A549 (cell line): Measurements from ENCODE around the gene GPI. TPM values are rescaled to one million over a fixed set of nuclear protein-coding genes. Genes with fewer than 3 reads are reported as not detected.

Experiments
- ATAC-seq, 2 experiments: fragments of 200-7000 bp in 1 of 2; fragments of >200 bp in 1 of 2; cut with Nextera tagmentation in 1 of 2; cut with Tn5 transposase in 1 of 2; 3 replicates each; pipeline versions ENCODE4 v1.8.0 to v1.9.1; 2018 to 2020; ENCODE audit warnings: mild to moderate bottlenecking in 1 of 2, moderate library complexity in 1 of 2
- CTCF ChIA-PET: fragments of 300-600 bp; sonication (Branson Sonifier 250); formaldehyde crosslinking; extraction: SDS; loops from one replicate; lab custom pipeline; 2021; ENCODE audit warnings: antibody characterized with exemption, inconsistent platforms; lab: Yijun Ruan, JAX
- POLR2A ChIA-PET: fragments of 350-600 bp; formaldehyde crosslinking; extraction: SDS; loops from one replicate; lab custom pipeline; 2021; ENCODE audit warnings: antibody characterized with exemption, inconsistent platforms; lab: Yijun Ruan, JAX
- DNase-seq, 2 experiments: peaks; one replicate each; pipeline versions ENCODE4 v3.0.0 to v3.0.0-alpha.2; 2011 to 2016; ENCODE audit warnings: low read depth in 1 of 2, low spot score in 1 of 2
- FAIRE-seq: peaks from 2 replicates; lab custom pipeline; 2011; peaks lifted over from hg19 to GRCh38; lab: Jason Lieb, UNC
- H3K27ac ChIP-seq, 2 experiments: fragments of >200 bp; sonication (Bioruptor Twin); formaldehyde crosslinking; 3 replicates each; pipeline ENCODE4 v1.5.1; 2016 to 2017
- H3K4me1 ChIP-seq: fragments of >200 bp; sonication (Bioruptor Twin); formaldehyde crosslinking; 3 replicates; pipeline ENCODE4 v1.6.1; 2016
- H3K4me2 ChIP-seq: fragments of >200 bp; sonication (Bioruptor Twin); formaldehyde crosslinking; 3 replicates; pipeline ENCODE4 v1.6.1; 2016
- H3K4me3 ChIP-seq: fragments of >200 bp; sonication (Bioruptor Twin); formaldehyde crosslinking; 3 replicates; pipeline ENCODE4 v1.5.1; 2016
- H3K9me3 ChIP-seq: fragments of >200 bp; sonication (Bioruptor Twin); formaldehyde crosslinking; 3 replicates; pipeline ENCODE4 v1.6.1; 2016
- ATOH8 ChIP-seq: fragments of 250-450 bp; sonication (Bioruptor Pico); IDR thresholded peaks from 2 replicates; pipeline ENCODE4 v1.5.0; 2020; ENCODE audit warnings: low read depth, mild to moderate bottlenecking, moderate library complexity
- CBX2 ChIP-seq: fragments of 200-600 bp; sonication (generic); IDR thresholded peaks from 2 replicates; pipeline ENCODE4 v1.6.1; 2016; ENCODE audit warnings: low read depth, mild to moderate bottlenecking, borderline replicate concordance
- CHD4 ChIP-seq: fragments of 200-600 bp; sonication (generic); IDR thresholded peaks from 2 replicates; pipeline ENCODE4 v1.6.1; 2016; ENCODE audit warnings: antibody characterized with exemption, mild to moderate bottlenecking, borderline replicate concordance
- E2F6 ChIP-seq: IDR thresholded peaks from 2 replicates; pipeline ENCODE4 v1.6.1; 2012; ENCODE audit warnings: low read depth, borderline replicate concordance
- EHMT2 ChIP-seq: fragments of 200-600 bp; sonication (generic); IDR thresholded peaks from 2 replicates; pipeline ENCODE4 v1.6.1; 2016; ENCODE audit warnings: antibody characterized with exemption, low read depth, mild to moderate bottlenecking, moderate library complexity
- FOSL2 ChIP-seq, 2 experiments: fragments of 450-650 bp in 1 of 2; fragments of >200 bp in 1 of 2; sonication (Bioruptor Twin) in 1 of 2; formaldehyde crosslinking; IDR thresholded peaks; 2 replicates each; pipeline versions ENCODE4 v1.5.0 to v1.6.1; 2016 to 2020; ENCODE audit warnings: mild to moderate bottlenecking in 1 of 2, moderate library complexity in 1 of 2
- GATA3 ChIP-seq: IDR thresholded peaks from 2 replicates; pipeline ENCODE4 v1.6.1; 2012; ENCODE audit warnings: borderline replicate concordance
- HDAC2 ChIP-seq: fragments of 200-600 bp; sonication (generic); IDR thresholded peaks from 2 replicates; pipeline ENCODE4 v1.6.1; 2016
- HEYL ChIP-seq: fragments of 250-450 bp; sonication (Bioruptor Pico); IDR thresholded peaks from 2 replicates; pipeline ENCODE4 v1.8.0; 2021; ENCODE audit warnings: mild to moderate bottlenecking, moderate library complexity
- HOXA7 ChIP-seq: fragments of 250-450 bp; sonication (Bioruptor Pico); IDR thresholded peaks from 2 replicates; pipeline ENCODE4 v1.5.0; 2020; ENCODE audit warnings: mild to moderate bottlenecking, moderate library complexity
- HOXB13 ChIP-seq: fragments of 250-450 bp; sonication (Bioruptor Pico); IDR thresholded peaks from 2 replicates; pipeline ENCODE4 v1.5.0; 2020; ENCODE audit warnings: low read depth, mild to moderate bottlenecking, moderate library complexity
- JUNB ChIP-seq: fragments of >200 bp; sonication (Bioruptor Twin); formaldehyde crosslinking; IDR thresholded peaks from 2 replicates; pipeline ENCODE4 v1.6.1; 2016
- KDM1A ChIP-seq: fragments of 200-600 bp; sonication (generic); IDR thresholded peaks from 2 replicates; pipeline ENCODE4 v1.6.1; 2016; ENCODE audit warnings: low read depth, mild to moderate bottlenecking
- MAZ ChIP-seq: fragments of 150-350 bp; IDR thresholded peaks from 2 replicates; pipeline ENCODE4 v1.6.1; 2014; ENCODE audit warnings: antibody characterized with exemption, low read depth, low read length, borderline replicate concordance
- MYC ChIP-seq: IDR thresholded peaks from 2 replicates; pipeline ENCODE4 v1.6.1; 2012; ENCODE audit warnings: mild to moderate bottlenecking, inconsistent platforms, low read length, improper control_type of control experiment, borderline replicate concordance
- NFE2L2 ChIP-seq: fragments of 150-350 bp; conservative IDR thresholded peaks from 2 replicates; pipeline ENCODE4 v1.6.1; 2014; ENCODE audit warnings: low read length
- NPAS2 ChIP-seq: fragments of 250-450 bp; sonication (Bioruptor Pico); IDR thresholded peaks from 2 replicates; pipeline ENCODE4 v1.8.0; 2022; ENCODE audit warnings: mild to moderate bottlenecking, moderate library complexity, borderline replicate concordance
- PHF8 ChIP-seq: fragments of 200-600 bp; sonication (generic); IDR thresholded peaks from 2 replicates; pipeline ENCODE4 v1.6.1; 2016; ENCODE audit warnings: low read depth, mild to moderate bottlenecking, antibody characterized with exemption, moderate library complexity, borderline replicate concordance
- POLR2A ChIP-seq: IDR thresholded peaks from 2 replicates; pipeline ENCODE4 v1.6.1; 2012; ENCODE audit warnings: mild to moderate bottlenecking, low read length
- RAD21 ChIP-seq, 2 experiments: fragments of >200 bp in 1 of 2; sonication (Bioruptor Twin) in 1 of 2; formaldehyde crosslinking in 1 of 2; IDR thresholded peaks in 1 of 2; conservative IDR thresholded peaks in 1 of 2; 2 replicates in 1 of 2; 3 replicates in 1 of 2; pipeline ENCODE4 v1.6.1; 2012 to 2018; ENCODE audit warnings: inconsistent platforms in 1 of 2
- RARB ChIP-seq: fragments of 250-450 bp; sonication (Bioruptor Pico); IDR thresholded peaks from 2 replicates; pipeline ENCODE4 v1.8.0; 2021; ENCODE audit warnings: mild to moderate bottlenecking, moderate library complexity
- SMC3 ChIP-seq: fragments of >200 bp; sonication (Bioruptor Twin); formaldehyde crosslinking; IDR thresholded peaks from 3 replicates; pipeline ENCODE4 v1.6.1; 2018; ENCODE audit warnings: inconsistent platforms
- TFCP2L1 ChIP-seq: fragments of 250-450 bp; sonication (Bioruptor Pico); IDR thresholded peaks from 2 replicates; pipeline ENCODE4 v1.5.0; 2021; ENCODE audit warnings: mild to moderate bottlenecking
- TP53 ChIP-seq: fragments of 250-450 bp; sonication (Bioruptor Pico); IDR thresholded peaks from 2 replicates; pipeline ENCODE4 v1.5.0; 2021; ENCODE audit warnings: mild to moderate bottlenecking, moderate library complexity
- ZC3H11A ChIP-seq: fragments of 450-650 bp; IDR thresholded peaks from 2 replicates; pipeline ENCODE4 v1.6.1; 2014; ENCODE audit warnings: antibody characterized with exemption, mild to moderate bottlenecking
- WGBS: methylation state at CpG from one replicate; pipeline ENCODE4 v1.1.6; 2017; ENCODE audit errors: missing lambda C conversion rate; 5-methylcytosine and 5-hydroxymethylcytosine counted together
- polyA plus RNA-seq, 4 experiments: library from polyadenylated mRNA; depleted of rRNA in 3 of 4; stranded (reverse); fragments of >200 nt; fragmentation: RNase III in 1 of 4; extraction: RNeasy Plus Mini Kit Qiagen cat#74134 plus additional on column Dnase treatment in 1 of 4; gene quantifications; 2 replicates in 3 of 4; 3 replicates in 1 of 4; pipeline ENCODE4 v1.2.3, GENCODE V29; 2011 to 2017
- TF ChIP-seq, protein P1 (sequence below): fragments of >200 bp; sonication (Bioruptor Twin); formaldehyde crosslinking; IDR thresholded peaks from 3 replicates; pipeline ENCODE4 v1.6.1; 2016
- TF ChIP-seq, protein P2 (sequence below): fragments of 250-450 bp; sonication (Bioruptor Pico); IDR thresholded peaks from 2 replicates; pipeline ENCODE4 v1.5.0; 2021; ENCODE audit warnings: mild to moderate bottlenecking, moderate library complexity, borderline replicate concordance
- TF ChIP-seq, protein P3 (sequence below): IDR thresholded peaks from 2 replicates; pipeline ENCODE4 v1.6.1; 2012
- TF ChIP-seq, protein P4 (sequence below): fragments of 450-650 bp; IDR thresholded peaks from 2 replicates; pipeline ENCODE4 v1.6.1; 2014; ENCODE audit warnings: antibody characterized with exemption

GPI gene
- polyA plus RNA-seq, 2 of the 4 experiments (the other 2 are of a cell fraction) = 548 to 565 TPM

DNA sequence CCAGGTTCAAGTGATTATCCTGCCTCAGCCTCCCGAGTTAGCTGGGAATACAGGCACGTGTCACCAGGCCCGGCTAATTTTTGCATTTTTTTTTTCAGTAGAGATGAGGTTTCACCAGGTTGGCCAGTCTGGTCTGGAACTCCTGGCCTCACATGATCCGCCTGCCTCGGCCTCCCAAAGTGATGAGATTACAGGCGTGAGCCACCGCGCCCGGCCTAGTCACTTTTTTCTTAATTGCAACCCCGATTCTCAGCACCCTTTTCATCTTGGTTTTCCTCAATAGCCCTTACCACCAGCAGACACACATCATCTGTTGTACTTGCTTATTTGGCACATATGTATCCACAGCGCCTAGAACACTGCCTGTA lies 550 bp upstream of the GPI start:
- Histone ChIP-seq H3K4me2 (peak overlapping the region; percentile 100), H3K4me1 (peaks cover 34% of the 10 kb centered on the region), H3K4me3 (peak overlapping the region; percentile 95), H3K9me3 (no peaks in the 10 kb centered on the region), H3K27ac (peak overlapping the region; percentile 93 to 97)
- DNase-seq (no peak), FAIRE-seq (no peak), ATAC-seq (no peak)
- 78% methylated on average over 11 of the region's 11 CpGs for WGBS
- ChIA-PET CTCF (interaction anchor here (1.0 kb wide), 1 partner anchor 18 kb away, joined by 5 read pairs; no protein-coding TSS in a partner anchor), POLR2A (interaction anchor here (0.5 to 2.0 kb wide), 7 partner anchors 9 to 64 kb away, joined by 3 to 8 read pairs (median 4); partner anchors contain the start of gene UBA2)
- TF ChIP-seq ZC3H11A (peak; percentile 10; the same call in 1 of the 2 replicates), CBX2 (no peak)

DNA sequence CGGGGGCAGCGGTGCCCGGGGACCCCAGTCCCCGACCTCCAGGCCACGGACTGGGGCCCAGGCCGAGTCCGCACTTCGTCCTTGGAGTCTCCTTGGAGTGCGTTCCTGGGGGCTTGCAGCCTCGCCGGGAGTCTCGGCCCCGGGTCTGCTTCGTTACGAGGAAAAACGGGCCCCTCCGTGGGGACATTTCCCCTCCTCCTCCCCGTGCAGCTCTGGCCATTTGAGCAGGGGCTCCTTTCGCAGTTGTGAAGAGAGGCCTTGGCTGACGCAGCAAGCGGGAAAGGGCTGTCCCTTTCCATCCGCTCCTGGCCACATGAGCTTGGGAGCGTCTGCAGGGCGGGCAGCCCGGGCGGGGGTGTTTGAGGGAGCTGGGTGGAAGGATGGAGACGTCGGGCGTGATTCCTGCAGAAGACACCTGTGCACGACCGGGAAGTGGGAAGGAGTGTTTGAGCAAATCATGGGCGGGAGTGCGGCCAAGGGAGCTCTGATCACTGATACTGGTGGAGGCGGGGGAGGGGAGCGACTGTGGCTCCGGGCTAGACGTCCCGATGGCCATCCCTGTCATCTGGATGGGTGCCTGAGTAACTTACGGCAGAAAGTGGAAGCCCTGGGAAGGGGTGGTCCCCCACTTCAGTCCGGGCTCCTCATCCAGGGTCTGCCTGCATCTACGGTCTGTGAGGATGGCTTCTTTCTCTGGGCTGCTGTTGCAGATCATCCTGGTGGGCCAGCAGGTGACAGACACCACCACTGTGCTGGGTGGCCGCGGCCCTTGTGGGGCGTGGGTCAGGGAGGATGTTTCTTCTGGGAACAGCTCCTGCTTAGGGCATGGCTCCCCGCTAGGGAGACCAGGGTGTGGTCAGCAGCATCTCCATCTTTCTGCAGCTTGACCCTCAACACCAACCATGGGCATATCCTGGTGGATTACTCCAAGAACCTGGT lies 736 bp downstream of the GPI start:
- Histone ChIP-seq H3K27ac (peak overlapping the region; percentile 93 to 97), H3K4me3 (peak overlapping the region; percentile 95), H3K9me3 (no peaks in the 10 kb centered on the region), H3K4me2 (peak overlapping the region; percentile 100), H3K4me1 (peaks cover 25% of the 10 kb centered on the region)
- 4% methylated on average over 42 of the region's 45 CpGs for WGBS
- POLR2A ChIA-PET = interaction anchor here (0.5 to 2.0 kb wide), 6 partner anchors 15 to 134 kb away, joined by 3 to 8 read pairs (median 4); partner anchors contain the start of gene UBA2
- peak; percentile 46 to 57 for ATAC-seq
- CTCF ChIA-PET = interaction anchor here (0.9 to 1.3 kb wide), 4 partner anchors 15 to 19 kb away, joined by 3 to 5 read pairs (median 4); no protein-coding TSS in a partner anchor
- no peak for FAIRE-seq
- peak in 1 of 2 experiments; percentile 60 for DNase-seq
- TF ChIP-seq RARB (no peak), HOXB13 (CRISPR knock-in tag) (no peak), GATA3 (no peak), HEYL (CRISPR knock-in tag) (no peak), EHMT2 (no peak), MYC (no peak), E2F6 (peak; percentile 17; the same call in 1 of the 2 replicates), CHD4 (no peak), POLR2A (no peak), TFCP2L1 (no peak), HOXA7 (no peak), PHF8 (peak; percentile 37; the same call in 1 of the 2 replicates), NPAS2 (CRISPR knock-in tag) (no peak), JUNB (no peak), ATOH8 (CRISPR knock-in tag) (no peak), SMC3 (no peak), HDAC2 (no peak), FOSL2 (IDR thresholded peaks at IDR 0.05) (no peak), FOSL2 (CRISPR knock-in tag; IDR thresholded peaks at IDR 0.05) (no peak), RAD21 (conservative IDR thresholded peaks at IDR 0.05 in 1 of 2, IDR thresholded peaks at IDR 0.05 in 1 of 2) (no peak), KDM1A (no peak), MAZ (no peak), TP53 (CRISPR knock-in tag) (no peak), NFE2L2 (no peak)
- TF ChIP-seq, protein P1, sequence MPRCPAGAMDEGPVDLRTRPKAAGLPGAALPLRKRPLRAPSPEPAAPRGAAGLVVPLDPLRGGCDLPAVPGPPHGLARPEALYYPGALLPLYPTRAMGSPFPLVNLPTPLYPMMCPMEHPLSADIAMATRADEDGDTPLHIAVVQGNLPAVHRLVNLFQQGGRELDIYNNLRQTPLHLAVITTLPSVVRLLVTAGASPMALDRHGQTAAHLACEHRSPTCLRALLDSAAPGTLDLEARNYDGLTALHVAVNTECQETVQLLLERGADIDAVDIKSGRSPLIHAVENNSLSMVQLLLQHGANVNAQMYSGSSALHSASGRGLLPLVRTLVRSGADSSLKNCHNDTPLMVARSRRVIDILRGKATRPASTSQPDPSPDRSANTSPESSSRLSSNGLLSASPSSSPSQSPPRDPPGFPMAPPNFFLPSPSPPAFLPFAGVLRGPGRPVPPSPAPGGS = no peak
- TF ChIP-seq, protein P2, sequence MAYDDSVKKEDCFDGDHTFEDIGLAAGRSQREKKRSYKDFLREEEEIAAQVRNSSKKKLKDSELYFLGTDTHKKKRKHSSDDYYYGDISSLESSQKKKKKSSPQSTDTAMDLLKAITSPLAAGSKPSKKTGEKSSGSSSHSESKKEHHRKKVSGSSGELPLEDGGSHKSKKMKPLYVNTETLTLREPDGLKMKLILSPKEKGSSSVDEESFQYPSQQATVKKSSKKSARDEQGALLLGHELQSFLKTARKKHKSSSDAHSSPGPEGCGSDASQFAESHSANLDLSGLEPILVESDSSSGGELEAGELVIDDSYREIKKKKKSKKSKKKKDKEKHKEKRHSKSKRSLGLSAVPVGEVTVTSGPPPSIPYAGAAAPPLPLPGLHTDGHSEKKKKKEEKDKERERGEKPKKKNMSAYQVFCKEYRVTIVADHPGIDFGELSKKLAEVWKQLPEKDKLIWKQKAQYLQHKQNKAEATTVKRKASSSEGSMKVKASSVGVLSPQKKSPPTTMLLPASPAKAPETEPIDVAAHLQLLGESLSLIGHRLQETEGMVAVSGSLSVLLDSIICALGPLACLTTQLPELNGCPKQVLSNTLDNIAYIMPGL (CRISPR knock-in tag) = no peak
- TF ChIP-seq, protein P3, sequence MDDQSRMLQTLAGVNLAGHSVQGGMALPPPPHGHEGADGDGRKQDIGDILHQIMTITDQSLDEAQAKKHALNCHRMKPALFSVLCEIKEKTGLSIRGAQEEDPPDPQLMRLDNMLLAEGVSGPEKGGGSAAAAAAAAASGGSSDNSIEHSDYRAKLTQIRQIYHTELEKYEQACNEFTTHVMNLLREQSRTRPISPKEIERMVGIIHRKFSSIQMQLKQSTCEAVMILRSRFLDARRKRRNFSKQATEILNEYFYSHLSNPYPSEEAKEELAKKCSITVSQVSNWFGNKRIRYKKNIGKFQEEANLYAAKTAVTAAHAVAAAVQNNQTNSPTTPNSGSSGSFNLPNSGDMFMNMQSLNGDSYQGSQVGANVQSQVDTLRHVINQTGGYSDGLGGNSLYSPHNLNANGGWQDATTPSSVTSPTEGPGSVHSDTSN = peak; percentile 10; the same call in 1 of the 2 replicates
- TF ChIP-seq, protein P4, sequence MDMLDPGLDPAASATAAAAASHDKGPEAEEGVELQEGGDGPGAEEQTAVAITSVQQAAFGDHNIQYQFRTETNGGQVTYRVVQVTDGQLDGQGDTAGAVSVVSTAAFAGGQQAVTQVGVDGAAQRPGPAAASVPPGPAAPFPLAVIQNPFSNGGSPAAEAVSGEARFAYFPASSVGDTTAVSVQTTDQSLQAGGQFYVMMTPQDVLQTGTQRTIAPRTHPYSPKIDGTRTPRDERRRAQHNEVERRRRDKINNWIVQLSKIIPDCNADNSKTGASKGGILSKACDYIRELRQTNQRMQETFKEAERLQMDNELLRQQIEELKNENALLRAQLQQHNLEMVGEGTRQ = no peak
